GM12892 (cell line): Measurements from ENCODE around the gene MAVS.

ENCODE experiments used
- POLR2A ChIP-seq: IDR thresholded peaks from 2 replicates; pipeline ENCODE4 v1.6.1; 2011; ENCODE audit warnings: low read depth, low read length, control low read depth
- POLR2AphosphoS5 ChIP-seq: IDR thresholded peaks from 2 replicates; pipeline ENCODE4 v1.6.1; 2011; ENCODE audit warnings: low read depth, low read length, control low read depth

DNA sequence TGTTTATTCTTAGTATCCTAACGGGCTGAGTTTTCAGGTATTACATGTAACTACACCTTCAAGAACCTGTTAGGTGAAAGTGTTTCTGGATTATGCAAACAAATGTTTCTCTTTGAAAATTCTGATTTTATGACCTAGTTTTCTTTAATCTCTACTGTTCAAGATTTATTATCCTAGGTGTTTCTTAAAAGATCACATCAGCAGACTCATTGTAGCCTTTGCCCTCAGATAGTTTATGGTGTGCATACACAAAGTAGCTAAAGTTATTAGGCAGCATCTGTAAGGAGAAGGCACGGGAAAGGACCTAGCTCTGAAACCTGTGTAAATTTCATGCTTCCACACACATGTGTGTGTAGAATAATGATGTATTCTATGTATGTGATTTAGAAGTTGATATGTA lies 64.2 kb downstream of the MAVS start:
- no peak for TF ChIP-seq POLR2AphosphoS5
- TF ChIP-seq POLR2A, result no peak
